Memory B cell (primary cell): ENCODE data around the gene DGKD.

Experiments used
- ATAC-seq: fragments of 150-1000 bp; cut with Tn5 transposase; 2 replicates; pipeline ENCODE4 v1.10.0; 2021; ENCODE audit warnings: low read depth, mild to moderate bottlenecking, moderate library complexity
- DNase-seq, 2 donors: peaks; one replicate each; pipeline ENCODE4 v3.0.0; 2022; ENCODE audit warnings: low spot score in 2 of 2
- H3K27ac Mint-ChIP-seq: one replicate; pipeline ENCODE4 v1.8.0; 2022; ENCODE audit warnings: mild to moderate bottlenecking, moderate library complexity, mixed read lengths
- H3K27me3 Mint-ChIP-seq: one replicate; pipeline ENCODE4 v1.8.0; 2022; ENCODE audit warnings: mixed read lengths
- H3K36me3 Mint-ChIP-seq: one replicate; pipeline ENCODE4 v1.8.0; 2022; ENCODE audit warnings: mild to moderate bottlenecking, mixed read lengths
- H3K4me1 Mint-ChIP-seq: one replicate; pipeline ENCODE4 v1.8.0; 2022; ENCODE audit warnings: mixed read lengths
- H3K4me3 Mint-ChIP-seq: one replicate; pipeline ENCODE4 v1.8.0; 2022; ENCODE audit warnings: mild to moderate bottlenecking, moderate library complexity, mixed read lengths
- H3K9me3 Mint-ChIP-seq: one replicate; pipeline ENCODE4 v1.8.0; 2022; ENCODE audit warnings: mixed read lengths

DGKD gene

DNA sequence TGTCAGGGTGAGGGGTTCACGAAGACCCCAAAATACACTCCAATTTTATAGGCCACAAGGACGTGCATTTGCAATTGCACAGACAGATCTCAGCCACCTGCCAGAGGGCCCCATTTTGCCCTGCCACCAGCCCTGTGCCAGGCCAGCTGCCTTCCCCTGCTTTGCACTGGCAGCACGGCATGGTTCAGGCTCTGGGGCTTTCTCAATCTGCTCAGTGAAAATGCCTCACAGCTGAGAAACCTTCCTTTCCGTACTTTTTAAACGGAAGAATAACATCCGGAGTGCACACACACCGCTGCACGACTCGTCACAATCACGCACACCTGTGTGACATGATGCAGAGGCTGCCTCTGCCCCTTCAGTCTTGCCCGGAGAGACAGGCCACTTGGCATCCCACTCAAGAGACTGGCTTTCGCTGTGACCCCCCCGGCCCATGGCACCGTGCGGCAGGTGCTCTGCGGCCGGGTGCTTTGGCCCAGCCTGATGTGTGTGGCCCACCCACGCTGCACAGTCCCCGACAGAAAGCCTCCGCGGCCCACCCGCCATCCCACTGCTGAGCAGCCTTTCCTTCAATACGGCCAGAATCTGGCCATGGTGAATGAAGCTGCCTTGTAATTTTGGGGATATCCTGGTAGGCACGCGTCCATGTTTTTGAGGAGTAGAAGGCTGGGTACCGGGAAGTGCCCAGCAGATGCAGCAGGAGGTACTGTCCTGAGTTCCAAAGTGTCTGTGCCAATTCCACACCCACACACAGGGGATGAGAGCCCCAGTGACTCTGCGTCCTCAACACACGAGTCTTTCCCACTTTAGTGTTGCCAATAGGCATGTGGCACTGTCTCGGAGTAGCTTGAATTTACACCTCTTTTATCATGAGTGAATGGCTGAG lies 123.5 kb downstream of the DGKD start:
- Mint-ChIP-seq H3K4me1 (peaks cover 5% of the 10 kb centered on the region), H3K4me3 (no peak overlapping the region), H3K27ac (no peak overlapping the region), H3K9me3 (no peaks in the 10 kb centered on the region), H3K36me3 (peaks cover 15% of the 10 kb centered on the region), H3K27me3 (no peaks in the 10 kb centered on the region)
- DNase-seq = no peak
- ATAC-seq = no peak

DNA sequence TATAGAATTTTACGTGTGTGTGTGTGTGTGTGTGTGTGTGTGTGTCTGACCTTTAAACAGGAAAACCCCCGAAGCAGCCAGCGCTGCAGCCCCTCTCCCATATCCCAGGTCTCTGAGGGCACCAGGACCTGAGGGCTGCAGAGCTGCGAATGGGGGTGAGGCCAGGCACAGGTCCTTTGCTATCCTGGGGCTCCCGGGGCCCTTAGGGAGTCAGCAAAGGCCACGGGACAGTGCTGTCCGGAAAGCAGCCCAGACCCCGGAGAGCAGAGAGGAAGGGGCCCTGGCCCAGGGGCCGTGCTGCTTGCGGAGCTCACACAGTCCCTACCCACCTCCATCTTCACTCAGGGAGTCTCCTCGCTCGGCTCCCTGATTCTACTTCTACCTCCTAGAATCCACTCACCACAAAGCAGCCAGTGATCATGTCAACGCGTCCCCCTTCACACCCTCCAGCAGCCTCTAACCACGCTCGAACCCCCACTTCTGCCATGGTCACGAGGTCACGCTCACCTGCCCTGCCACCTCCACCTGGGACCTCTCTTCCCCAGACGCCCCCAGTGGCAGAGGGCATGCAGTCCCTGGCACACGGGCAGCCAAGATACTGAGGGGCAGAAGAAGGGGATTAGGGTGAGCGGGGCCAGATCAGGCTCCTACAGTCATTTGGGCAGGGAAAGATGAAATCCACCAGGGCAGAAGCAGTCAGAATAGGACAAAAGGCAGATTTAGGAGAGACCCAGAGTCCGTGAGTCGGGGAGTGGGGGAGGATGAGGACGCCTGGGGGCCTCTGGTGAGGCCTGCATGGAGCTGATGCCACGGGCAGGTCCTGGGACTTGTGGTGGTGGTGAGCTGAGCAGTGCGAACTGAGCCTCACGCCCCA lies 125.6 kb downstream of the DGKD start:
- peak overlapping the region; percentile 84 for H3K27ac Mint-ChIP-seq
- ATAC-seq (no peak), DNase-seq (no peak)
- H3K4me3 Mint-ChIP-seq = no peak overlapping the region
- H3K27me3 Mint-ChIP-seq = no peaks in the 10 kb centered on the region
- H3K4me1 Mint-ChIP-seq = peaks cover 2% of the 10 kb centered on the region
- H3K9me3 Mint-ChIP-seq = no peaks in the 10 kb centered on the region
- H3K36me3 Mint-ChIP-seq = peaks cover 16% of the 10 kb centered on the region

DNA sequence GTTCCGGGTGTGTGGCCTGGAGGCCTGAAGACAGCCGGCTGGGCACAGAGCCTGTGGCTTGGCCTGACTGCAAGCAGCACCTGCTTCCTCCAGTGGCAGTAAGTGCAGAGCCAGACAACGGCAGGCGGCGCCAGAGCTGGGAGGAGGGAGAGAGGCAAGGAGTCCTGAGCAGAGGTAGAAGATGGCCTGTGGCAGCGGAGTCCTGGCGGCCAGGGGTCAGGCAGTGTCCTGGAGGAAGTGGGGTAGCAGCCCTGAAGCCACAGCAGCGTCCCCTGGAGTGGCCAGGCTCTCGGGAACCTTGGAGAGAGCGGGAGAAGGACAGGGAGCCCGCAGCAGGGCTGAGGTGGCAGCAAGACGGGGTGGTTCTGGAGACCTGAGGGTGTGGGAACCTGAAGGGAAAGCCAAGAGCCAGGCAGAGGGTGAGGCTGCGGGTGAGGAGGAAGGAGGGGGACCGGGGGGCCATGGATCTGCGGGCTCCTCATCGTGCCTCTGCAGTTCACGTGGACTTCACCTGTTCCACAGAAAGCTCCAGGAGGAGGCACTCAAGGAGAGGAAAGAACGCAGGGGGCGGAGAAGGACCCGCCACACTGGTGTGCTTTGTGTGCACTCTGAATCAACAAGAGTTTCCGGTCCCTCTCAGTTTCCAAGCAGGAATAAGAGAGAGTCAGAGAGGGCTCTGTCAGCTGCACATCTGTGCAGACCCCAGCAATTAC lies 126.4 kb downstream of the DGKD start:
- DNase-seq = no peak
- Mint-ChIP-seq H3K9me3 (no peaks in the 10 kb centered on the region), H3K27ac (peak overlapping the region; percentile 84), H3K4me3 (no peak overlapping the region), H3K36me3 (peaks cover 18% of the 10 kb centered on the region), H3K27me3 (no peaks in the 10 kb centered on the region), H3K4me1 (peaks cover 2% of the 10 kb centered on the region)
- no peak for ATAC-seq

DNA sequence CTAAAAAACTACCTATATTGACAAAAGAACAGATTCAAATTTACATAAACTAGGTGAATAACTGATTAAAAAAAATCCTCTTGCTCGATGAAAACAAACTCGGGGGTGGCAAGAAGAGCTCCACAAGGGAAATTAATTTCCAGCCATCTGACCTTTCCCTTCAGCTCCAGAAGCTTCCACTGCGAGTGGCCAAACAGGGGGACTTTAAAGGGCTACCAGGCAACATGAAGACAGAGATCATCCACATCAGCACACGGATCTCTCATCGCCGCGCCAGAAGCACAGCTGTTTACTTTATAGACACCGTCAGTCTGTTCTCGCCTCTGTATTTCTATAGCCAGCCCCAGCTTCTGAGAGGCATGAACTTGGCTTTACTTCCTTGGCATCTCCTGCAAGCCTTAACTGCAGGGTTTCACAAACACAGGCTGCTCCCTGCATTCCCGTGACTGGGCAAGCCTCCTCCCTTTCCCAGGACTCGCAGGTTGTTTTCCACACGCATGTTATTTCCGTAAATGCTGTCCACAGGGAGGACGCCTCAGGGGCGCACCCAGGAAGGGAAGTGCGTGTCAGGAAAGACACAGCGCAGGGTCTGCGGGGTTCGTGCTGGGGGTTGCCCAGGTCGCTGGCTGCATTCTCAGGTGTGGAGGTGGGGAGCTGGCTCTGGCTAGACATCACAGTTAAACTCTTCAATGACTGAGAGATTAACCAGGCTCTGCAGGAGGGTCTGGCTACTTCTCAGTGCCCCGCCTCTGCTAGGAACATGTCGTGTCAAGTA lies 127.3 kb downstream of the DGKD start:
- no peak overlapping the region for H3K4me3 Mint-ChIP-seq
- no peaks in the 10 kb centered on the region for H3K27me3 Mint-ChIP-seq
- peaks cover 2% of the 10 kb centered on the region for H3K4me1 Mint-ChIP-seq
- ATAC-seq (no peak), DNase-seq (no peak)
- H3K9me3 Mint-ChIP-seq = no peaks in the 10 kb centered on the region
- no peak overlapping the region for H3K27ac Mint-ChIP-seq
- H3K36me3 Mint-ChIP-seq = peaks cover 24% of the 10 kb centered on the region

DNA sequence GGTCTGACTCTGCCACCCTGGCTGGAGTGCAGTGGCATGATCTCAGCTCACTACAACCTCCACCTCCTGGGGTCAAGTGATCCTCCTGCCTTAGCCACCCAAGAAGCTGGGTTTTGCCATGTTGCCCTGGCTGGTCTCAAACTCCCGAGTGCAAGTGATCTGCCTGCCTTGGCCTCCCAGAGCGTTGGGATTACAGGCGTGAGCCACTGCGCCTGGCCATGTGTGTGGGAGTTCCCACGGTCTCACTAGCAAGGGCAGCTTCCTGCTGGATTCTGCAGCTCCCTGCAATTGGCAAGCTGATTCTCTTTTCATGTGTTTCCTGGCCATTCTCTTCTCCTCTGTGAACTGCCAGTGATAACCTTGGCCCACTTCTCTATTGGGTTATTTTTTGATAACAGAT lies 128.3 kb downstream of the DGKD start:
- Mint-ChIP-seq H3K4me3 (no peak overlapping the region), H3K27ac (no peak overlapping the region)

DNA sequence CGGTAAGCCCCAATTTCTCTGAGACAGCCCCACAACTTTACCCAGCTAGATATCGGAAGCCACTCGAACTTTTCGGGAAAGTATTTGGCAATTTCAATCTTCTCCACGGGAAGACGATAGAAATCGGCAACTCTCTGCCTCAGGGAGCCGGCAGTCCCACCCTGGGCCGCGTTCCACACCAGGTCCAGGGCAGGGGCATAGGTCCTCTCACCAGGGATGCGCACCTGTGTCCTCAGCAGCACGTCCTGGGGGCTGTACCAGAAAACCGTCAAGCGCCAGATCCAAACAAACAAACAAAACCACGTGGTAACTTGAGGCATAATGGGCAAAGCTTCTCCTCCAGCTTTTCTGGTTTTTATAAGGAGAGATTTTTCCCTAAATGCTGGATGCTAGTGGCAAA lies 131.4 kb downstream of the DGKD start:
- ATAC-seq = no peak
- H3K27ac Mint-ChIP-seq = no peak overlapping the region

More for the DNA sequence above, 128.3 kb downstream of the DGKD start:
- no peaks in the 10 kb centered on the region for H3K27me3 Mint-ChIP-seq
- peaks cover 2% of the 10 kb centered on the region for H3K4me1 Mint-ChIP-seq
- H3K36me3 Mint-ChIP-seq = peaks cover 25% of the 10 kb centered on the region
- ATAC-seq (no peak), DNase-seq (no peak)
- no peaks in the 10 kb centered on the region for H3K9me3 Mint-ChIP-seq

DNA sequence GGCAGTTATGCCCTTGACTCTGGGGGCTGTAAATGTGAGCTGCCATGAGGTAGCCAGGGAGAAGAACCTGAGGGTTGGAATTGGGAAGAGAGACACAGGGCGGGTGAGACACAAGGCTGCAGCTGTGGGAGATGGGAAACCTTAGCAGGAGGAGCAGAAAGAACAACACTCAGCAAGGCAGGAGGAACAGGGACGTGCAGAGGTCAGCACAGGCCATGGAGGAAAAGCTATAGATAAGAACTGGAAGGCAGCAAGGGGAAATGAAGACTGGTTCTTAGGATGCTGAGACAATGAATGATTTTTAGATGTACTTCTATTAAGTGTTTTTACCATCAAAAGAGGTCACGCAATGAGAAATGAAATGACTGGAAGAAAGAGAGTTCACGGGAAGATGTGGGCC lies 132.1 kb downstream of the DGKD start:
- no peak for DNase-seq

More for the DNA sequence above, 131.4 kb downstream of the DGKD start:
- peaks cover 28% of the 10 kb centered on the region for H3K36me3 Mint-ChIP-seq
- no peaks in the 10 kb centered on the region for H3K4me1 Mint-ChIP-seq
- H3K9me3 Mint-ChIP-seq = no peaks in the 10 kb centered on the region
- H3K27me3 Mint-ChIP-seq = no peaks in the 10 kb centered on the region
- H3K4me3 Mint-ChIP-seq = no peak overlapping the region
- DNase-seq = no peak

DNA sequence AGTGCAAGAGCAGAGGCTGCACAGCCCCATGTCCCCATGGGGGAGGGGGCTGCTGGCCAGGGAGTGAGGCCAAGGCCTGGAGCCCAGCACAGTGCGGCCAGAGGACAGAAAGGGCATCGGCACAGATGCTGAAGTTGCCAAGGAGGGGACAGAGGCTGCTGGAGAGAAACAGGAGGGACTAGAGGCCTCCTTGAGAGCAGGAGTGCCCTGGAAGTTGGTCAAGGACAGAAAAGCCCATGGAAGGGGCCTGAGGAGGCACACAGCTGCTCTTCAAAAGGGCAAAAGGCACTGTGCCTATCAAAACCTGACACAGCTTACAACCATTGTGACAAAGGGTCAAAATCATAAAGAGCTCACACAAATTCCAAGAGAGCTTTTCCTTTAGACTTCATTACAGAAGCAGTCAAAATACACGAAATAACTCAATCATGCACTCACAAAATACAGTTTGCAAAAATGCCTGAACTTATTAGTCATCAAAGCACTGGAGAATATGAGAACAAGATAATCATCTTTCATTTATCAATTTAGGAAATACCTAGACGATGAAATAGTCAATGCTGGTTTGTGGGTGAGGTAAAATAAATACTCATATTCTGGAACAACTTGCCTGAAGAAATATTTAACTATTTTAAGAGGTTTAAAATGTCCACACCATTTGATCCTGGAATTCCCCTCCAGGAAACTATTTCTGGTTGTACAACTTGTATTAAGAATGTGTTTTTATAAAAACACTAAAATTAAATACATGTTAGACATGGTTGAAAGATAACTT lies 132.7 kb downstream of the DGKD start:
- Mint-ChIP-seq H3K36me3 (peaks cover 29% of the 10 kb centered on the region), H3K4me3 (no peak overlapping the region), H3K4me1 (no peaks in the 10 kb centered on the region), H3K9me3 (no peaks in the 10 kb centered on the region), H3K27ac (no peak overlapping the region), H3K27me3 (no peaks in the 10 kb centered on the region)
- ATAC-seq (no peak), DNase-seq (no peak)

More for the DNA sequence above, 132.1 kb downstream of the DGKD start:
- Mint-ChIP-seq H3K4me1 (no peaks in the 10 kb centered on the region), H3K4me3 (no peak overlapping the region), H3K27me3 (no peaks in the 10 kb centered on the region), H3K27ac (no peak overlapping the region), H3K9me3 (no peaks in the 10 kb centered on the region), H3K36me3 (peaks cover 29% of the 10 kb centered on the region)
- ATAC-seq = no peak

DNA sequence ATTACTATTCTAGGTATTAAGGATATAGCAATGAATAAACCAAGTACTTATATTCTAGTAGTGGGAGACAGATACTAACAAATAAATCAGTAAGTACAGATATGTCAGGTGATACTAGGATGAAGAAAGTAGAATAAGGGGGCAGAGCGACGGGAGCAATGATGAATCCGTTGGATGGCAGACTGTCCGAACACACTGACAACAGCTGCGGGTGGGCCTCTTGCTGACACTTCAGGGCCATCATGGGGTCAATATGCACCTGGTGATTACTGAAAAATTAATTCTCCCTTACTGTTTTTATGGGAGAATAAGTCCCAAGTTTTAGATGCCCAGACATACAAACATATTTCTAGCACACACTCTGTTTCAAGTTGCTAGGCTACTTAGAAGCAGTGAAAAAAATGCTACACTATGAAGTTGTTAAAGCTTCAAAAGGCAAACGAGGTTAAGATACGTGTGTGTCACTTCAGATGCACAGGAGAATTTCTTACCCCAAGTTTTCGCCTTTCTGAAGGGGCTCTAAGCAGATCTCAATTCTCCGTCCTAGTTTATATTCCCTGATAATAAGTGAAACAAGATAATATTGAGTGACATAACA lies 133.6 kb downstream of the DGKD start:
- no peak for ATAC-seq
- H3K36me3 Mint-ChIP-seq = peaks cover 28% of the 10 kb centered on the region

DNA sequence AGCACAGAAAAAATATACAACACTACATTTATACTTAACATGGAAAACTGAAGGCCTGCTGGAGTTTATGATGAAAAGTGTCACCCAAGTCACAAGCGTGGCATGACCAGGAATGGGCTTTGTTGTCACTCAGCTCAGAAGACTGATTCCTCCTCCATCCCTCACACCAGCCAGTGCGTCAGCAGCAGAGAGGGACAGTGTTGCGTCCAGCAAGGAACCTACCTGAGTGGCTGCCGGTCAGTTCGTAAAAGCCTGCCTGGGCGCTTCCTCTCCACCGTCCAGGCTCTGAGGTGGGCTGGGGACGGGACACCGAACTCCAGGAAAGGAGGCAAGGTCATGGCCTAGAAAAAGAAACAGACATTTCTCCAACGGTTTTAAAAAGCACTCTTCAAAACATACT lies 134.8 kb downstream of the DGKD start:
- no peaks in the 10 kb centered on the region for H3K9me3 Mint-ChIP-seq
- peaks cover 27% of the 10 kb centered on the region for H3K36me3 Mint-ChIP-seq
- no peaks in the 10 kb centered on the region for H3K4me1 Mint-ChIP-seq
- DNase-seq (no peak), ATAC-seq (no peak)
- no peak overlapping the region for H3K4me3 Mint-ChIP-seq
- H3K27me3 Mint-ChIP-seq = no peaks in the 10 kb centered on the region
- H3K27ac Mint-ChIP-seq = no peak overlapping the region

More for the DNA sequence above, 133.6 kb downstream of the DGKD start:
- DNase-seq = no peak
- no peak overlapping the region for H3K27ac Mint-ChIP-seq
- H3K27me3 Mint-ChIP-seq = no peaks in the 10 kb centered on the region
- no peak overlapping the region for H3K4me3 Mint-ChIP-seq
- H3K9me3 Mint-ChIP-seq = no peaks in the 10 kb centered on the region
- H3K4me1 Mint-ChIP-seq = no peaks in the 10 kb centered on the region

DNA sequence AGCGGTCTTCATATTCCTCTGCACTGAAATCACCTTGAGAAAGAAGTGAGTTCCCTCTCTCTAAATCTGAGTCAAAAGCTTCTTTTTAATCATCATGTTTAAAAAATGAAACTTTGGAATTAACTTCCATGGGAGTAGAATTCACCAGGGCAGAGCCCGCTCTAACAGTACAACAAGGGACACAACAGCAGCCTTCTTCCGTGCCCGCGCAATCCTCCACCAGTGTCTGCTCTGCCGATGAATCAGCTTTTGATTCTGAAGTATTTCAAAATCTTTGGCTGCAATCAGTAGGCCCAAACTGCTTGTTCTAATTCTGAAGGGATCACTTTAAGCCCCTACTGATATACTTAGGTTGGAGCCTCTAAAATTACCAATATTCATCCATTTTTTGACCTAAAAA lies 135.4 kb downstream of the DGKD start:
- DNase-seq (no peak), ATAC-seq (no peak)
- H3K27me3 Mint-ChIP-seq = no peaks in the 10 kb centered on the region
- H3K4me3 Mint-ChIP-seq = no peak overlapping the region
- no peaks in the 10 kb centered on the region for H3K9me3 Mint-ChIP-seq
- H3K4me1 Mint-ChIP-seq = no peaks in the 10 kb centered on the region
- no peak overlapping the region for H3K27ac Mint-ChIP-seq
- H3K36me3 Mint-ChIP-seq = peaks cover 27% of the 10 kb centered on the region

DNA sequence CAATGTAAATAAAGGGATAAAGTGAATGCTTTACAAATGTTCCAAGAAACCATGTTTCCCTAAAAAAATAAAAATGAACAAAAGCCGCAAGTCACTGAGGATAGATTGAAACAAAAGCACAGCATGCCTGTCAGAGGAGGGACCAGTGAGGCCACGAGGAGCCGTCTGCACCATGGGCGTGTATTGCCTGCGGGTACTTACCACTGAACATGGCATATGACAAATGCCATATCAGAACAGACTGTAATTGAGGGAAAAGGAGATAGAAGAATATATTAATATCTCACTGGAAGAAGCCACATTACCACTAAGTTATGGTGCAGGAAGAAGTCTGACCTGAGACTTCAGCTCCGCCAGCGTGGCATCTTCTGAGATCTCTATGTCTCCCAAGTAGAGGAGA lies 136.5 kb downstream of the DGKD start:
- Mint-ChIP-seq H3K9me3 (no peaks in the 10 kb centered on the region), H3K27me3 (no peaks in the 10 kb centered on the region), H3K4me1 (no peaks in the 10 kb centered on the region), H3K27ac (no peak overlapping the region), H3K36me3 (peaks cover 29% of the 10 kb centered on the region), H3K4me3 (no peak overlapping the region)
- DNase-seq (no peak), ATAC-seq (no peak)
